Tibial artery (tissue), 4 donors: ENCODE data around the gene RAB40C.

Experiments used
- DNase-seq, 2 donors: peaks; one replicate each; pipeline ENCODE4 v3.0.0-alpha.2; 2019
- H3K27ac ChIP-seq, 2 donors: fragments of 200-600 bp; sonication (generic) in 1 of 2; 1 replicate in 1 of 2; 2 replicates in 1 of 2; pipeline ENCODE4 v1.5.1; 2018 to 2019; ENCODE audit warnings: mild to moderate bottlenecking in 1 of 2
- H3K27me3 ChIP-seq, 2 donors: fragments of 200-600 bp; sonication (generic) in 1 of 2; one replicate each; pipeline versions ENCODE4 v1.5.1 to v1.6.0; 2016 to 2019
- H3K36me3 ChIP-seq, 3 donors: fragments of 200-600 bp; sonication (generic) in 2 of 3; one replicate each; pipeline ENCODE4 v1.5.1; 2016 to 2019; ENCODE audit warnings: mild to moderate bottlenecking in 2 of 3
- H3K4me1 ChIP-seq, 4 donors: fragments of 200-600 bp; sonication (generic) in 2 of 4; 1 replicate in 3 of 4; 2 replicates in 1 of 4; pipeline ENCODE4 v1.5.1; 2016 to 2019
- H3K4me3 ChIP-seq, 2 donors: fragments of 200-600 bp; sonication (generic) in 1 of 2; 1 replicate in 1 of 2; 2 replicates in 1 of 2; pipeline ENCODE4 v1.5.1; 2018 to 2019; ENCODE audit warnings: mild to moderate bottlenecking in 2 of 2
- H3K9me3 ChIP-seq, 3 donors: fragments of 200-600 bp; sonication (generic) in 1 of 3; one replicate each; pipeline ENCODE4 v1.5.1; 2016 to 2019
- intact Hi-C: fragments of 100-400 bp; cut with DNase I; formaldehyde crosslinking; loops from one replicate; pipeline ENCODE4 v1.15.0; 2023; ENCODE audit warnings: low total_unique reads
- TF ChIP-seq, protein P1 (sequence below), 2 experiments: fragments of 200-600 bp in 1 of 2; fragments of 450-650 bp in 1 of 2; IDR thresholded peaks; one replicate each; pipeline ENCODE4 v1.5.1; 2017 to 2019; ENCODE audit warnings: antibody characterized with exemption in 2 of 2, mild to moderate bottlenecking in 1 of 2, moderate library complexity in 1 of 2

Gene RAB40C

GRCh38 chr16:546909-547770, 42.7 kb upstream of the RAB40C start:
- TF ChIP-seq, protein P1, sequence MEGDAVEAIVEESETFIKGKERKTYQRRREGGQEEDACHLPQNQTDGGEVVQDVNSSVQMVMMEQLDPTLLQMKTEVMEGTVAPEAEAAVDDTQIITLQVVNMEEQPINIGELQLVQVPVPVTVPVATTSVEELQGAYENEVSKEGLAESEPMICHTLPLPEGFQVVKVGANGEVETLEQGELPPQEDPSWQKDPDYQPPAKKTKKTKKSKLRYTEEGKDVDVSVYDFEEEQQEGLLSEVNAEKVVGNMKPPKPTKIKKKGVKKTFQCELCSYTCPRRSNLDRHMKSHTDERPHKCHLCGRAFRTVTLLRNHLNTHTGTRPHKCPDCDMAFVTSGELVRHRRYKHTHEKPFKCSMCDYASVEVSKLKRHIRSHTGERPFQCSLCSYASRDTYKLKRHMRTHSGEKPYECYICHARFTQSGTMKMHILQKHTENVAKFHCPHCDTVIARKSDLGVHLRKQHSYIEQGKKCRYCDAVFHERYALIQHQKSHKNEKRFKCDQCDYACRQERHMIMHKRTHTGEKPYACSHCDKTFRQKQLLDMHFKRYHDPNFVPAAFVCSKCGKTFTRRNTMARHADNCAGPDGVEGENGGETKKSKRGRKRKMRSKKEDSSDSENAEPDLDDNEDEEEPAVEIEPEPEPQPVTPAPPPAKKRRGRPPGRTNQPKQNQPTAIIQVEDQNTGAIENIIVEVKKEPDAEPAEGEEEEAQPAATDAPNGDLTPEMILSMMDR (IDR thresholded peaks at IDR 0.05), result peak; percentile 22 to 26
- H3K4me3 ChIP-seq, result no peak overlapping the region
- H3K27me3 ChIP-seq, result no peaks in the 10 kb centered on the region
- H3K36me3 ChIP-seq, result peaks cover 10 to 69% (median 36%) of the 10 kb centered on the region in 3 donors
- no peaks in the 10 kb centered on the region for H3K9me3 ChIP-seq
- DNase-seq, result peak in 1 of 2 donors; percentile 45
- H3K27ac ChIP-seq, result no peak overlapping the region
- intact Hi-C loops, result no loop called here
- H3K4me1 ChIP-seq, result no peaks in the 10 kb centered on the region

DNA sequence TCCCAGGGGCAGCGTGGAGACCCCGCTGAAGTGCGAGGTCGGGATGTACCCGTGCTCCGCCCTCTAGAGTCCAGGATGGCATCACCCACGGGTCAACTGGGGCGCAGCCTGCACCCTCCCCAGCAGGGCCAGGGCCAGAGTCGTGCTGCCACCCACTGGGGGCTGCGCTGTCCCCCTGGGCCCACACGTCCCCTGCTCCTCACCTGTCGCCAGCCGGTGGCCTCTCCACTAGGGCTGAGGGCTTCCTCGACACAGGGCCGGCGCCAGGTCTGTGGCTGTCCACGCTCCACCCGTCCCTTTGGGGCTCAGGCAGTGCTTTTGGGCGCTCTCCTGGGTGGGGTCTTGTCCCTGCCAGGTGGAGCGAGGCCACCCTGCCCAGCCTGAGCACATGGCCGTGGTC, 41.3 kb upstream of the RAB40C start:
- Histone ChIP-seq H3K4me3 (no peak overlapping the region), H3K4me1 (no peaks in the 10 kb centered on the region), H3K36me3 (peaks cover 13 to 83% (median 49%) of the 10 kb centered on the region in 3 donors), H3K27me3 (no peaks in the 10 kb centered on the region), H3K27ac (no peak overlapping the region), H3K9me3 (no peaks in the 10 kb centered on the region)
- DNase-seq, result no peak
- TF ChIP-seq, protein P1 (IDR thresholded peaks at IDR 0.05), result no peak
- intact Hi-C loops, result no loop called here

DNA sequence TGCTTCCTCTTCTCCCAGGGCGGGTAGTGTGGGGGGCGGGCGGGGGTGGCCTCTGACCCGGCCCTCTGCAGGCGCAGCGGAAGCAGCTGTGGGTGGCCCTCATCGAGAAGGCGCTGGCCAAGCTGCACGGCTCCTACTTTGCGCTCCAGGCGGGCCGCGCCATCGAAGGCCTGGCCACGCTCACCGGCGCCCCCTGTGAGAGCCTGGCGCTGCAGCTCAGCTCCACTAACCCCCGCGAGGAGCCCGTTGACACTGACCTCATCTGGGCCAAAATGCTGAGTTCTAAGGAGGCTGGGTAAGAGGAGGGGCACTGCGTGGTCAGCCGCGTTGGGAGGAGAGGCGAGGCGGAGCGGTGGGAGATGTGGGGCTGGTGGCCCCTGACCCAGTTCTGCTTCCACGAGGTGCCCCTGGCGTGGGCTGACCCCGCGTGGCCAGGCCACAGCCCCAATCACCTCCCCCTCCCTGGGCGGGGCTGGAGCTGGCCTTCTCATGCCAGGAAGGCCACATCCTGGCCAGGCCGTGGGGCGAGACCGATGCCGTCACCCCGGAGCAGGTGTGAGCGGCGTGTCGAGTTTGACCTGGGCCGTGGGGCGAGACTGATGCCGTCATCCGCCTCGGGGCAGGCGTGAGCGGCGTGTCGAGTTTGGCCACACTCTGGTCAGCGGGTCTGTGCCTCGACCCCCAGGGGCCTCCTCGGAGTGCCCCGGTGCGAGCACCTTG, 40.2 kb upstream of the RAB40C start:
- no peak overlapping the region for H3K27ac ChIP-seq
- intact Hi-C loops, result no loop called here
- peaks cover 13 to 89% (median 51%) of the 10 kb centered on the region in 3 donors for H3K36me3 ChIP-seq
- TF ChIP-seq, protein P1 (IDR thresholded peaks at IDR 0.05), result no peak
- no peaks in the 10 kb centered on the region for H3K4me1 ChIP-seq
- DNase-seq, result no peak
- H3K9me3 ChIP-seq, result no peaks in the 10 kb centered on the region
- no peak overlapping the region for H3K4me3 ChIP-seq
- no peaks in the 10 kb centered on the region for H3K27me3 ChIP-seq

DNA sequence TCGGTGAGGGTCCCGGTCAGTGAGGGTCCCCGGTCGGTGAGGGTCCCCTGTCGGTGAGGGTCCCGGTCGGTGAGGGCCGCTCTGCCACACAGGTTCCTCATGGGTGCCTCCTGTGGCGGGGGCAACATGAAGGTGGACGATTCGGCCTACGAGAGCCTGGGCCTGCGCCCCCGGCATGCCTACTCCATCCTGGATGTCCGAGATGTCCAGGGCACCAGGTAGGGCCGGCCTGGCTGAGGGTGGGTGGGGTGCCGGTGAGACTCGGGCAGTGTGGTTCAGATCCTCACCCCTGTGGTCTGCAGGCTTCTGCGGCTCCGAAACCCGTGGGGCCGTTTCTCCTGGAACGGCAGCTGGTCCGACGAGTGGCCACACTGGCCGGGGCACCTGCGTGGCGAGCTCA, 38.7 kb upstream of the RAB40C start:
- no peaks in the 10 kb centered on the region for H3K9me3 ChIP-seq
- TF ChIP-seq, protein P1 (IDR thresholded peaks at IDR 0.05), result no peak
- H3K4me1 ChIP-seq, result no peaks in the 10 kb centered on the region
- H3K4me3 ChIP-seq, result no peak overlapping the region
- H3K27me3 ChIP-seq, result peaks cover 0 to 3% of the 10 kb centered on the region in 2 donors
- H3K36me3 ChIP-seq, result peaks cover 13 to 76% (median 51%) of the 10 kb centered on the region in 3 donors
- intact Hi-C loops, result no loop called here
- DNase-seq, result no peak
- H3K27ac ChIP-seq, result no peak overlapping the region

DNA sequence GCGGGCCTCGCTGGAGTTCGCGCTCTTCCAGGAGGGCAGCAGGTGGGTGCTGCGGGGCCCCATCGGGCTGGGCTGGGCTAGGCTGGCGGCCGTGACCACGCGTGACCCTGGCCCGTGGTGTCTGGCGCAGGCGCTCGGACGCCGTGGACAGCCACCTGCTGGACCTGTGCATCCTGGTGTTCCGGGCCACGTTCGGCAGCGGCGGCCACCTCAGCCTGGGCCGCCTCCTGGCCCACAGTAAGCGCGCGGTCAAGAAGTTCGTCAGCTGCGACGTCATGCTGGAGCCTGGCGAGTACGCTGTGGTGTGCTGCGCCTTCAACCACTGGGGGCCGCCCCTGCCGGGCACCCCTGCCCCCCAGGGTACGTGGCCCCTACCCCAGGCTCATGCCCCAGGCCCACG, 37.7 kb upstream of the RAB40C start:
- Histone ChIP-seq H3K4me1 (no peaks in the 10 kb centered on the region), H3K27ac (no peak overlapping the region), H3K4me3 (no peak overlapping the region), H3K36me3 (peaks cover 13 to 66% (median 44%) of the 10 kb centered on the region in 3 donors), H3K9me3 (no peaks in the 10 kb centered on the region), H3K27me3 (peaks cover 0 to 6% of the 10 kb centered on the region in 2 donors)
- intact Hi-C loops, result no loop called here
- TF ChIP-seq, protein P1 (IDR thresholded peaks at IDR 0.05), result no peak
- DNase-seq, result no peak
